IMR-90 (cell line): ENCODE results near the gene ANKDD1A.

Experiments
- BHLHE40 ChIP-seq: fragments of 150-350 bp; IDR thresholded peaks from 2 replicates; pipeline ENCODE4 v1.6.1; 2016; ENCODE audit warnings: mild to moderate bottlenecking, low read depth, low read length
- CTCF ChIP-seq: conservative IDR thresholded peaks from 2 replicates; pipeline ENCODE4 v1.5.1; 2012; ENCODE audit warnings: mild to moderate bottlenecking, low read depth, low read length, improper control_type of control experiment
- ELK1 ChIP-seq: fragments of 150-350 bp; IDR thresholded peaks from 2 replicates; pipeline ENCODE4 v1.6.1; 2016; ENCODE audit warnings: low read depth, mild to moderate bottlenecking, low read length, moderate library complexity, borderline replicate concordance
- FOS ChIP-seq: fragments of 150-350 bp; IDR thresholded peaks from 2 replicates; pipeline ENCODE4 v1.6.1; 2016; ENCODE audit warnings: low read depth, low read length
- MXI1 ChIP-seq: IDR thresholded peaks from 2 replicates; pipeline ENCODE4 v1.6.1; 2012; ENCODE audit warnings: low read depth, mild to moderate bottlenecking, low read length, moderate library complexity, borderline replicate concordance
- POLR2A ChIP-seq: IDR thresholded peaks from 2 replicates; pipeline ENCODE4 v1.6.1; 2012; ENCODE audit warnings: mild to moderate bottlenecking, low read depth, low read length
- RAD21 ChIP-seq: IDR thresholded peaks from 2 replicates; pipeline ENCODE4 v1.6.1; 2012; ENCODE audit warnings: low read length, improper control_type of control experiment
- RCOR1 ChIP-seq: IDR thresholded peaks from 2 replicates; pipeline ENCODE4 v1.6.1; 2012; ENCODE audit warnings: mild to moderate bottlenecking, low read length, improper control_type of control experiment; ENCODE audit not compliant: insufficient replicate concordance
- RFX5 ChIP-seq: IDR thresholded peaks from 2 replicates; pipeline ENCODE4 v1.8.0; 2012; ENCODE audit warnings: low read depth, mild to moderate bottlenecking, low read length, moderate library complexity
- SMC3 ChIP-seq: fragments of 150-350 bp; IDR thresholded peaks from 2 replicates; pipeline ENCODE4 v1.6.1; 2016; ENCODE audit warnings: low read depth, mild to moderate bottlenecking, antibody characterized with exemption, low read length, moderate library complexity
- USF2 ChIP-seq: fragments of 150-350 bp; IDR thresholded peaks from 2 replicates; pipeline ENCODE4 v1.6.1; 2017; ENCODE audit warnings: mild to moderate bottlenecking, antibody characterized with exemption, low read length, low read depth

DNA sequence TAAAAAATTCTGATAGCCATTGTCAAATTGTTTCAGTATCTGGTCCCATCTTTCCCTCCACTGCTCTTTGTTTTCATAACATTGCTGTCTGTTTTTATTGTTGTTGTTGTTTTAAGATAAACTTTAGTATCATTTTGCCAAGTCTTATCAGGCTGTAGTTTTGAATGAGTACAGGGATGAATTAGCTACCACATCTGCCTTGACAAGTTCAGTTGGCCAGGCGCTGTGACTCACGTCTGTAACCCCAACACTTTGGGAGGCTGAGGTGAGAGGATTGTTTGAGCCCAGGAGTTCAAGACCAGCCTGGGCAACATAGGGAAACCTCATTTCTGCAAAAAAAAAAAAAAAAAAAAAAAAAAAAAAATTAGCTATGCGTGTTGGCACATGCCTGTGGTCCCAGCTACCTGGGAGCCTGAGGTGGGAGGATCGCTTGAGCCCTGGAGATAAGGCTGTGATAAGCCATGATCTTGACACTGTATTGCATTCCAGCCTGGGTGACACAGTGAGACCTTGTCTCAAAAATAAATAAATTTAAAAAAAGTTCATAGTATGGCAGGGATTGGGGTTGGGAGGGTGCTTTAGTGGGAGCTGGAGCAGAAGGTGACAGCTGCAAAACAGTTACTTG is 8.3 kb upstream of the ANKDD1A start:
- no peak for TF ChIP-seq POLR2A
- no peak for TF ChIP-seq CTCF
- TF ChIP-seq RAD21 = no peak
- no peak for TF ChIP-seq USF2
- TF ChIP-seq RCOR1 = no peak
- no peak for TF ChIP-seq BHLHE40
- no peak for TF ChIP-seq RFX5
- TF ChIP-seq ELK1 = no peak
- TF ChIP-seq SMC3 = no peak
- no peak for TF ChIP-seq FOS
- no peak for TF ChIP-seq MXI1
